OCI-LY7 (cell line): Measurements from ENCODE around the gene SLC4A3. TPM values are rescaled to one million over a fixed set of nuclear protein-coding genes. Genes with fewer than 3 reads are reported as not detected.

Source experiments
- BruUV-seq: library from RNA; stranded (reverse); fragments of 400-500 nt; replicated peaks from 2 replicates; lab custom pipeline; 2021; lab: Mats Ljungman, UMichigan
- CTCF ChIA-PET: fragments of 300-600 bp; sonication (Branson Sonifier 250); formaldehyde crosslinking; loops from one replicate; lab custom pipeline; 2022; ENCODE audit warnings: antibody characterized with exemption; ENCODE audit not compliant: unreplicated experiment; lab: Charles Lee
- POLR2A ChIA-PET: fragments of 300-600 bp; sonication (Branson Sonifier 250); formaldehyde crosslinking; loops from one replicate; lab custom pipeline; 2022; ENCODE audit warnings: antibody characterized with exemption; lab: Charles Lee
- DNase-seq: peaks from one replicate; pipeline ENCODE4 v3.0.0-alpha.2; 2015; ENCODE audit warnings: low spot score
- H2AFZ ChIP-seq: fragments of 200-600 bp; sonication (generic), shearing (Covaris generic); 2 replicates; pipeline ENCODE4 v1.6.1; 2014; ENCODE audit warnings: mild to moderate bottlenecking, antibody characterized with exemption, low read length, moderate library complexity
- H3K27ac ChIP-seq: fragments of 200-600 bp; sonication (generic); 2 replicates; pipeline ENCODE4 v1.5.1; 2014; ENCODE audit warnings: mixed run types, low read depth, mild to moderate bottlenecking, moderate library complexity, low read length, inconsistent platforms; ENCODE audit not compliant: poor library complexity, severe bottlenecking
- H3K36me3 ChIP-seq: fragments of 200-600 bp; sonication (generic); 2 replicates; pipeline ENCODE4 v1.6.1; 2014; ENCODE audit warnings: mild to moderate bottlenecking, antibody characterized with exemption, low read length, moderate library complexity, mixed read lengths; ENCODE audit not compliant: insufficient read depth
- H3K4me1 ChIP-seq: fragments of 200-600 bp; sonication (generic); 2 replicates; pipeline ENCODE4 v1.5.1; 2014; ENCODE audit warnings: mild to moderate bottlenecking, low read length; ENCODE audit not compliant: insufficient read depth, poor library complexity, severe bottlenecking
- H3K4me2 ChIP-seq: fragments of 200-600 bp; sonication (generic); 2 replicates; pipeline ENCODE4 v1.6.1; 2014; ENCODE audit warnings: mild to moderate bottlenecking, low read length
- H3K4me3 ChIP-seq: fragments of 200-600 bp; sonication (generic); 2 replicates; pipeline ENCODE4 v1.5.1; 2014; ENCODE audit warnings: mild to moderate bottlenecking, low read depth, low read length; ENCODE audit not compliant: poor library complexity, severe bottlenecking
- H3K79me2 ChIP-seq: fragments of 200-600 bp; sonication (generic); 2 replicates; pipeline ENCODE4 v1.6.1; 2016; ENCODE audit warnings: low read depth, mild to moderate bottlenecking, low read length, moderate library complexity, mixed read lengths; ENCODE audit not compliant: insufficient read depth
- H3K9me2 ChIP-seq: fragments of 200-600 bp; sonication (generic); 2 replicates; pipeline ENCODE4 v1.6.1; 2016; ENCODE audit warnings: mild to moderate bottlenecking, low read length, mixed read lengths; ENCODE audit not compliant: insufficient read depth
- H3K9me3 ChIP-seq: fragments of 200-600 bp; sonication (generic); 2 replicates; pipeline ENCODE4 v1.6.1; 2014; ENCODE audit warnings: mild to moderate bottlenecking, mixed run types, low read length, mixed read lengths
- H4K20me1 ChIP-seq: fragments of 200-600 bp; sonication (generic); 2 replicates; pipeline ENCODE4 v1.6.1; 2014; ENCODE audit warnings: mild to moderate bottlenecking, antibody characterized with exemption, low read length, moderate library complexity, mixed read lengths; ENCODE audit not compliant: insufficient read depth
- CTCF ChIP-seq: fragments of 200-600 bp; sonication (generic); conservative IDR thresholded peaks from 2 replicates; pipeline ENCODE4 v1.5.1; 2014; ENCODE audit warnings: mild to moderate bottlenecking, antibody characterized with exemption, low read length, moderate library complexity, mixed read lengths
- EZH2phosphoT487 ChIP-seq: fragments of 200-600 bp; sonication (generic); IDR thresholded peaks from 2 replicates; pipeline ENCODE4 v1.6.1; 2018; ENCODE audit warnings: low read depth, borderline replicate concordance, mild to moderate bottlenecking, mixed run types, antibody characterized with exemption, low read length, moderate library complexity, mixed read lengths
- intact Hi-C: fragments of 100-400 bp; cut with micrococcal nuclease; formaldehyde crosslinking; loops from one replicate; pipeline ENCODE4 v1.10.0; 2022; ENCODE audit not compliant: unreplicated experiment
- total RNA-seq, 2 experiments: library from RNA; depleted of rRNA in 1 of 2; stranded (reverse); fragments of >200 nt in 1 of 2; shearing (Covaris generic) in 1 of 2; gene quantifications; 2 replicates each; pipeline ENCODE4 v1.2.3, GENCODE V29; 2014 to 2022

Gene SLC4A3
- total RNA-seq, 2 experiments from 2014 or later, result not detected

- no peak overlapping the region for H3K27ac ChIP-seq
- no peaks in the 10 kb centered on the region for H3K4me1 ChIP-seq
- H3K9me3 ChIP-seq, result no peaks in the 10 kb centered on the region
- ChIA-PET CTCF (no interaction called here), POLR2A (interaction anchor here (0.6 kb wide), 1 partner anchor 1456 kb away, joined by 3 read pairs; no protein-coding TSS in a partner anchor)
- H3K4me3 ChIP-seq, result no peak overlapping the region
- TF ChIP-seq CTCF (no peak), EZH2phosphoT487 (no peak)
- no peaks in the 10 kb centered on the region; the same call in 1 of the 2 replicates for H4K20me1 ChIP-seq
- H3K36me3 ChIP-seq, result no peaks in the 10 kb centered on the region
- no peak for DNase-seq
- no peaks in the 10 kb centered on the region for H3K79me2 ChIP-seq
- H3K9me2 ChIP-seq, result no peaks in the 10 kb centered on the region
- no TSS peak for BruUV-seq
- intact Hi-C loops, result no loop called here
- no peak overlapping the region for H3K4me2 ChIP-seq
- no peak overlapping the region for H2AFZ ChIP-seq
Observed at GRCh38 chr2:219672406-219672805, 45.0 kb downstream of the SLC4A3 start.

GRCh38 chr2:219675221-219675620 is 47.8 kb downstream of the SLC4A3 start:
- no peak for TF ChIP-seq EZH2phosphoT487
- TF ChIP-seq CTCF, result no peak
- H3K4me3 ChIP-seq, result no peak overlapping the region
- H3K9me3 ChIP-seq, result no peaks in the 10 kb centered on the region
- no peaks in the 10 kb centered on the region for H3K79me2 ChIP-seq
- no peak overlapping the region for H3K4me2 ChIP-seq
- no peaks in the 10 kb centered on the region for H3K9me2 ChIP-seq
- no peak overlapping the region for H2AFZ ChIP-seq
- intact Hi-C loops, result no loop called here
- H3K36me3 ChIP-seq, result no peaks in the 10 kb centered on the region
- H3K4me1 ChIP-seq, result no peaks in the 10 kb centered on the region
- ChIA-PET POLR2A (interaction anchor here (1.1 to 1.6 kb wide), 2 partner anchors 9 to 52 kb away, joined by 3 to 6 read pairs; no protein-coding TSS in a partner anchor), CTCF (no interaction called here)
- no TSS peak for BruUV-seq
- no peak for DNase-seq
- H3K27ac ChIP-seq, result no peak overlapping the region
- no peaks in the 10 kb centered on the region; the same call in 1 of the 2 replicates for H4K20me1 ChIP-seq

DNA sequence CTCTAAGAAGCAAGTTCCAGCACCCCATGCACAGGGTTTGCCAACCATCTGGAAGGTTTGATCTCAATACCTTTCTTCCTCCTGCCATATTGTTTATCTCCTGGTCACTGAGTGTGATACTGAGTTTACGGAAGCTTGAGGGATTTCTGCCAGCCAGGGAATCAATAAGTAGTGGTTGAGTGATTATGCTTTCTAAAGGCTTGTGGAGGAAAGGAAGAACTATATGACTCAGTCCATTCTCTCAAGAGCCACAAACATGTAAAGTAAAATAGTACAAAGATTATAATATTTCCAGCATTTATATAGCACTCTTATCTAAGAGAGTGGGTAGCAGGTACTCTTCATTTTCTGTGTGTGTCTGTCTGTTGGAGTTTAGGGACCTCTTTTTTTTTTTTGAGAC is 49.2 kb downstream of the SLC4A3 start:
- no peaks in the 10 kb centered on the region for H3K36me3 ChIP-seq
- no peak overlapping the region for H3K4me2 ChIP-seq
- no peak overlapping the region for H3K27ac ChIP-seq
- ChIA-PET CTCF (no interaction called here), POLR2A (no interaction called here)
- H3K9me3 ChIP-seq, result no peaks in the 10 kb centered on the region
- intact Hi-C loops, result no loop called here
- H3K79me2 ChIP-seq, result no peaks in the 10 kb centered on the region
- no peaks in the 10 kb centered on the region for H3K9me2 ChIP-seq
- TF ChIP-seq CTCF (no peak), EZH2phosphoT487 (no peak)
- H3K4me1 ChIP-seq, result no peaks in the 10 kb centered on the region
- no TSS peak for BruUV-seq
- H3K4me3 ChIP-seq, result no peak overlapping the region
- no peak overlapping the region for H2AFZ ChIP-seq
- no peaks in the 10 kb centered on the region; the same call in 1 of the 2 replicates for H4K20me1 ChIP-seq
- no peak for DNase-seq
